GM23338 (cell line): Measurements from ENCODE around the gene KRT31. TPM values are rescaled to one million over a fixed set of nuclear protein-coding genes. Genes with fewer than 3 reads are reported as not detected.

ENCODE experiments used
- ATAC-seq: fragments of 200-7000 bp; cut with Tn5 transposase; 3 replicates; pipeline ENCODE4 v1.9.1; 2020
- DNase-seq: peaks from one replicate; pipeline ENCODE4 v3.0.0-alpha.2; 2015; ENCODE audit warnings: low spot score
- H2AFZ ChIP-seq: fragments of 200-600 bp; sonication (generic); 2 replicates; pipeline ENCODE4 v1.8.0; 2016; ENCODE audit warnings: antibody characterized with exemption, mild to moderate bottlenecking, moderate library complexity
- H3F3A ChIP-seq: fragments of 200-600 bp; sonication (generic); replicated peaks from 2 replicates; pipeline ENCODE4 v1.8.0; 2017; ENCODE audit warnings: antibody characterized with exemption, mixed run types, low read depth
- H3K27ac ChIP-seq: fragments of 200-600 bp; sonication (generic); 2 replicates; pipeline ENCODE4 v1.6.1; 2016; ENCODE audit warnings: low read depth
- H3K27me3 ChIP-seq: fragments of 200-600 bp; sonication (generic); 2 replicates; pipeline ENCODE4 v1.8.0; 2016; ENCODE audit warnings: mild to moderate bottlenecking, mixed run types, moderate library complexity; ENCODE audit not compliant: insufficient read depth
- H3K36me3 ChIP-seq: fragments of 200-600 bp; sonication (generic); 2 replicates; pipeline ENCODE4 v1.8.0; 2016; ENCODE audit warnings: mild to moderate bottlenecking; ENCODE audit not compliant: insufficient read depth
- H3K4me1 ChIP-seq: fragments of 200-600 bp; sonication (generic); 2 replicates; pipeline ENCODE4 v1.8.0; 2016; ENCODE audit warnings: mild to moderate bottlenecking, moderate library complexity; ENCODE audit not compliant: insufficient read depth
- H3K4me2 ChIP-seq: fragments of 200-600 bp; sonication (generic); 2 replicates; pipeline ENCODE4 v1.7.1; 2017; ENCODE audit warnings: mixed run types
- H3K4me3 ChIP-seq: fragments of 200-600 bp; sonication (generic); 2 replicates; pipeline ENCODE4 v1.6.1; 2016; ENCODE audit warnings: mixed run types
- H3K79me2 ChIP-seq: fragments of 200-600 bp; sonication (generic); replicated peaks from 2 replicates; pipeline ENCODE4 v1.8.0; 2017; ENCODE audit warnings: mild to moderate bottlenecking; ENCODE audit not compliant: insufficient read depth
- H3K9me2 ChIP-seq: fragments of 200-600 bp; sonication (generic); 2 replicates; pipeline ENCODE4 v1.8.0; 2017; ENCODE audit not compliant: insufficient read depth
- H4K20me1 ChIP-seq: fragments of 200-600 bp; sonication (generic); replicated peaks from 2 replicates; pipeline ENCODE4 v1.8.0; 2017; ENCODE audit warnings: mild to moderate bottlenecking; ENCODE audit not compliant: insufficient read depth
- H3K27ac Mint-ChIP-seq: 2 replicates; pipeline ENCODE4 v1.8.0; 2020; ENCODE audit warnings: inconsistent platforms, mild to moderate bottlenecking, moderate library complexity, mixed read lengths
- H3K27me3 Mint-ChIP-seq: 3 replicates; pipeline ENCODE4 v1.8.0; 2022; ENCODE audit warnings: low read depth, mild to moderate bottlenecking, moderate library complexity, mixed read lengths, inconsistent platforms; ENCODE audit not compliant: insufficient read depth, poor library complexity
- H3K36me3 Mint-ChIP-seq: 3 replicates; pipeline ENCODE4 v1.8.0; 2021; ENCODE audit warnings: low read depth, mild to moderate bottlenecking, inconsistent platforms, moderate library complexity, mixed read lengths
- H3K4me1 Mint-ChIP-seq: 3 replicates; pipeline ENCODE4 v1.8.0; 2020; ENCODE audit warnings: mild to moderate bottlenecking, inconsistent platforms, mixed read lengths
- H3K4me3 Mint-ChIP-seq: 3 replicates; pipeline ENCODE4 v1.8.0; 2021; ENCODE audit warnings: moderate library complexity, mild to moderate bottlenecking, inconsistent platforms, mixed read lengths
- H3K9me3 Mint-ChIP-seq: 3 replicates; pipeline ENCODE4 v1.8.0; 2020; ENCODE audit warnings: moderate library complexity, mild to moderate bottlenecking, inconsistent platforms, mixed read lengths
- EZH2 ChIP-seq: fragments of 200-600 bp; sonication (generic); IDR thresholded peaks from one replicate; pipeline ENCODE4 v1.8.0; 2017; ENCODE audit warnings: antibody characterized with exemption, mild to moderate bottlenecking, low read depth; ENCODE audit not compliant: unreplicated experiment
- EZH2phosphoT487 ChIP-seq: fragments of 200-600 bp; sonication (generic); IDR thresholded peaks from one replicate; pipeline ENCODE4 v1.8.1; 2018; ENCODE audit warnings: antibody characterized with exemption; ENCODE audit not compliant: unreplicated experiment
- JUNB ChIP-seq: IDR thresholded peaks from one replicate; pipeline ENCODE4 v1.6.1; 2016; ENCODE audit warnings: antibody characterized with exemption; ENCODE audit not compliant: unreplicated experiment
- NANOG ChIP-seq: IDR thresholded peaks from 2 replicates; pipeline ENCODE4 v1.6.1; 2016; ENCODE audit warnings: antibody characterized with exemption, borderline replicate concordance
- POLR2AphosphoS5 ChIP-seq: IDR thresholded peaks from 2 replicates; pipeline ENCODE4 v1.6.1; 2016; ENCODE audit warnings: antibody characterized with exemption, low read depth
- REST ChIP-seq: IDR thresholded peaks from one replicate; pipeline ENCODE4 v1.6.1; 2018; ENCODE audit warnings: antibody characterized with exemption; ENCODE audit not compliant: unreplicated experiment
- STAT1 ChIP-seq: IDR thresholded peaks from one replicate; pipeline ENCODE4 v1.6.1; 2016; ENCODE audit warnings: antibody characterized with exemption; ENCODE audit not compliant: unreplicated experiment
- polyA plus RNA-seq: library from polyadenylated mRNA; unstranded; fragments of >200 nt; fragmentation: Nextera tagmentation; extraction: Ambion mirVana; gene quantifications from 2 replicates; pipeline ENCODE4 v1.2.1, GENCODE V29; 2016
- total RNA-seq: library from RNA; depleted of rRNA; stranded (reverse); fragments of >200 nt; shearing (Covaris generic); gene quantifications from 2 replicates; pipeline ENCODE4 v1.2.3, GENCODE V29; 2014
- TF ChIP-seq, protein P1 (sequence below), 2 experiments: fragments of 200-600 bp in 1 of 2; sonication (generic) in 1 of 2; conservative IDR thresholded peaks; 2 replicates each; pipeline versions ENCODE4 v1.5.1 to v1.6.1; 2016 to 2017; ENCODE audit warnings: antibody characterized with exemption in 2 of 2, low read depth in 2 of 2, mild to moderate bottlenecking in 2 of 2, moderate library complexity in 1 of 2
- TF ChIP-seq, protein P2 (sequence below): IDR thresholded peaks from 2 replicates; pipeline ENCODE4 v1.6.1; 2016; ENCODE audit warnings: antibody characterized with exemption

Gene KRT31
- total and polyA plus RNA-seq, 2 experiments from 2014 or later = not detected

GRCh38 chr17:41411072-41411840, 13.8 kb upstream of the KRT31 start (continued):
- no peak for TF ChIP-seq REST
- TF ChIP-seq STAT1 = no peak
- TF ChIP-seq EZH2 = no peak

GRCh38 chr17:41407226-41407625, 9.8 kb upstream of the KRT31 start:
- Histone ChIP-seq H3F3A (no peaks in the 10 kb centered on the region), H4K20me1 (no peaks in the 10 kb centered on the region), H3K79me2 (no peaks in the 10 kb centered on the region), H3K36me3 (no peaks in the 10 kb centered on the region), H3K4me3 (no peak overlapping the region), H3K27me3 (no peaks in the 10 kb centered on the region), H3K27ac (no peak overlapping the region), H3K4me2 (no peak overlapping the region), H3K4me1 (0 out of 2 replicates have a peak, but pooled peaks cover 3% of the 10 kb centered on the region), H2AFZ (no peak overlapping the region), H3K9me2 (no peaks in the 10 kb centered on the region)
- peaks cover 5% of the 10 kb centered on the region for H3K27me3 Mint-ChIP-seq
- H3K27ac Mint-ChIP-seq = no peak overlapping the region
- no peak overlapping the region for H3K4me3 Mint-ChIP-seq
- TF ChIP-seq STAT1 = no peak
- TF ChIP-seq EZH2phosphoT487 = no peak
- TF ChIP-seq, protein P1, sequence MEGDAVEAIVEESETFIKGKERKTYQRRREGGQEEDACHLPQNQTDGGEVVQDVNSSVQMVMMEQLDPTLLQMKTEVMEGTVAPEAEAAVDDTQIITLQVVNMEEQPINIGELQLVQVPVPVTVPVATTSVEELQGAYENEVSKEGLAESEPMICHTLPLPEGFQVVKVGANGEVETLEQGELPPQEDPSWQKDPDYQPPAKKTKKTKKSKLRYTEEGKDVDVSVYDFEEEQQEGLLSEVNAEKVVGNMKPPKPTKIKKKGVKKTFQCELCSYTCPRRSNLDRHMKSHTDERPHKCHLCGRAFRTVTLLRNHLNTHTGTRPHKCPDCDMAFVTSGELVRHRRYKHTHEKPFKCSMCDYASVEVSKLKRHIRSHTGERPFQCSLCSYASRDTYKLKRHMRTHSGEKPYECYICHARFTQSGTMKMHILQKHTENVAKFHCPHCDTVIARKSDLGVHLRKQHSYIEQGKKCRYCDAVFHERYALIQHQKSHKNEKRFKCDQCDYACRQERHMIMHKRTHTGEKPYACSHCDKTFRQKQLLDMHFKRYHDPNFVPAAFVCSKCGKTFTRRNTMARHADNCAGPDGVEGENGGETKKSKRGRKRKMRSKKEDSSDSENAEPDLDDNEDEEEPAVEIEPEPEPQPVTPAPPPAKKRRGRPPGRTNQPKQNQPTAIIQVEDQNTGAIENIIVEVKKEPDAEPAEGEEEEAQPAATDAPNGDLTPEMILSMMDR (conservative IDR thresholded peaks at IDR 0.05; ENCODE audit: low read depth in 2 of 2) = no peak
- H3K4me1 Mint-ChIP-seq = peaks cover 6% of the 10 kb centered on the region; the same call in 2 of the 3 replicates
- ATAC-seq (no peak), DNase-seq (no peak)
- no peaks in the 10 kb centered on the region for H3K36me3 Mint-ChIP-seq
- no peaks in the 10 kb centered on the region for H3K9me3 Mint-ChIP-seq

GRCh38 chr17:41406205-41406604, 8.8 kb upstream of the KRT31 start:
- Histone ChIP-seq H3K27me3 (no peaks in the 10 kb centered on the region), H3K4me3 (no peak overlapping the region), H3K36me3 (no peaks in the 10 kb centered on the region), H3K27ac (no peak overlapping the region), H3K9me2 (no peaks in the 10 kb centered on the region), H3K79me2 (no peaks in the 10 kb centered on the region), H2AFZ (no peak overlapping the region; the same call in 1 of the 2 replicates), H3F3A (no peaks in the 10 kb centered on the region), H3K4me1 (no peaks in the 10 kb centered on the region), H4K20me1 (no peaks in the 10 kb centered on the region), H3K4me2 (no peak overlapping the region)
- Mint-ChIP-seq H3K27ac (no peak overlapping the region), H3K4me1 (no peaks in the 10 kb centered on the region), H3K4me3 (no peak overlapping the region), H3K9me3 (no peaks in the 10 kb centered on the region), H3K36me3 (no peaks in the 10 kb centered on the region), H3K27me3 (peaks cover 5% of the 10 kb centered on the region)
- DNase-seq (no peak), ATAC-seq (peak; percentile 78)
- TF ChIP-seq EZH2phosphoT487 (no peak), JUNB (no peak), REST (no peak), NANOG (no peak), POLR2AphosphoS5 (no peak)
- TF ChIP-seq, protein P1 (conservative IDR thresholded peaks at IDR 0.05; ENCODE audit: low read depth in 2 of 2) = peak in 1 of 2 experiments; percentile 50; a peak in 2 of 4 replicates
- TF ChIP-seq, protein P2, sequence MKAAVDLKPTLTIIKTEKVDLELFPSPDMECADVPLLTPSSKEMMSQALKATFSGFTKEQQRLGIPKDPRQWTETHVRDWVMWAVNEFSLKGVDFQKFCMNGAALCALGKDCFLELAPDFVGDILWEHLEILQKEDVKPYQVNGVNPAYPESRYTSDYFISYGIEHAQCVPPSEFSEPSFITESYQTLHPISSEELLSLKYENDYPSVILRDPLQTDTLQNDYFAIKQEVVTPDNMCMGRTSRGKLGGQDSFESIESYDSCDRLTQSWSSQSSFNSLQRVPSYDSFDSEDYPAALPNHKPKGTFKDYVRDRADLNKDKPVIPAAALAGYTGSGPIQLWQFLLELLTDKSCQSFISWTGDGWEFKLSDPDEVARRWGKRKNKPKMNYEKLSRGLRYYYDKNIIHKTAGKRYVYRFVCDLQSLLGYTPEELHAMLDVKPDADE = no peak
